ENCODE measurements around the gene PRKN.

PRKN gene

DNA sequence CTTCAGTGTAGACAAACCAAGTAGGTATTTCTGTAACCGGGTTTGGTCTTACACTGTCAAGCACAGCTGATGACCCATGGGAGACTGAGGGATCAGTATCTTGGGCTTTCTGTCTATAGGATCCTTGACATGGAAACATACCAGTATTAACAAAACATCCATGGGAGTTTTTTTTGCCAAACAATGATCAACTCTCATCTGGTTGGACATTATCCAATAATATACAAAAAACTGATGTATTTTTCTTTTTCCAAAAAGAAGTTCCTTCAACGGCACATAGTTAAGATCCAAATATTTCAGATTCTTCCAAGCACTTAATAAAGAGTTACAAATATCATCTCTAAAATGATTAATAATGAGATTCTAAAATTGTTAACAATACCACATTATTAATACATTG lies 459.9 kb downstream of the PRKN start:
- no peak for DNase-seq (ENCODE audit: low read depth, low spot score)
- no peak overlapping the region for H3K27ac ChIP-seq

DNA sequence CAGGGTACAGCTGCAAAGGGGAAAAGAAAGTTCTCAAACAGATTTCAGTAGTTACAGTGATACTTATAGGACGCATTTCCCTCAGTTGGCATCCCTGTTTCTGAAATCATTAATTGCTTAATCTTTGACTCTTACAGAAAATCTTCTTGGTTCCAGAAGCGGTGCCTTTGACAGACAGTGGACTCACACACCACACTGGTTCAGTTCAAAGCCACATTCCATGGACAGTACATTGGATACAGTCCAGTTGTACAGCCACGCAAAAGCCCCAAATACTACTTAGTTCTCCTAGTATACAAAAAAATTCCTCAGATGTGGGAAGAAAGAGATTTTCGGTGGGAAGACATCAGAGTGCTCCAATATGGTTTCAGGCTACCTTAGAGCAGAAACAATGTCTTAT lies 460.4 kb downstream of the PRKN start:
- H3K27ac ChIP-seq: no peak overlapping the region
- no peak for DNase-seq (ENCODE audit: low read depth, low spot score)

DNA sequence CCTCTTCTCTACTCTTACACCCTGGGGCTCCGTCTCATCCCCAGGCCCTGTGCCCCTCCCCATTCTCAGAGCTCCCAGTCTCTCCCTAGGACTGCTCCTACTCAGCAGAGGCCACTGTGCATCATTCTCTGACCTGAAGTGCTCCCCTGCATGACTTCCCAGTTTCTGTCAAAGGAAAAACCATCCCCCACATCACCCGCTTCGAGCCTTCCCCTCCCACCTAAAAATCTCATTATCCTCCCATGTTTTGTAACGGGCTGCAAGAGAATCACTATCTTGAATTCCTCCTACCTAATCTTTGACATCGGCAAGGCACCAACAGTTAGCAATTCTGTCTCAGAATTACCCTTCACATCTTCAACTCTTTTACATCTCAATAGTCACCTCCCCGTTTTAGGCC lies 463.0 kb downstream of the PRKN start:
- DNase-seq (ENCODE audit: low read depth, low spot score): no peak
- H3K27ac ChIP-seq: no peak overlapping the region

DNA sequence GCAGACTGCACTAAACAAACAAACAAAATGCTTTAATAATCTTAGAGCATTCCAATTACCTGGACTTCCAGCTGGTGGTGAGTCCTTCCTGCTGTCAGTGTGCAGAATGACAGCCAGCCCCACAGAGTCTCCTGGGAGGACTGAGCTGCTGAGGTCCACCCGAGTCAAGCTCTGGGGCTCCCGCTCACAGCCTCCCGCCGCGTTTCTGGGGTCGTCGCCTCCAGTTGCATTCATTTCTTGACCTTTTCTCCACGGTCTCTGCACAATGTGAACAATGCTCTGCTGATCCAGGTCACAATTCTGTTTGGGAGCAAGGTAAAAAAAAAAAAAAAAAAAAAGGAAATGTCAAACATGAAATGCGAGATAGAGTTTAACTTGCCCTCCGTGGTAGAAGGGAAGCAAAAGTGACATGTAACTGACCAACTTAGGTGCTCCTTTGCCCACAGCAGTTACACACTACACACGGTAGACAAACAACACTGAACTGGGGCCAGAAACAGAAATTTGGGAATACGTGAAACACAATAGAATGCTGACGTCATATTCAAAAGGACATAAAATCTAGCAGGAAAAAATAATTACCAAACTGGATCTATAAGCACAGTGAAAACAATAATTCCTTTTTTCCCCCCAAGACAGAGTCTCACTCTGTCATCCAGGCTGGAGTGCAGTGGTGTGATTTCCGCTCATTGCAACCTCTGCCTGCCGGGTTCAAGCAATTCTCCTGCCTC lies 464.9 kb downstream of the PRKN start:
- DNase-seq (ENCODE audit: low read depth, low spot score): no peak
- H3K27ac ChIP-seq: no peak overlapping the region

DNA sequence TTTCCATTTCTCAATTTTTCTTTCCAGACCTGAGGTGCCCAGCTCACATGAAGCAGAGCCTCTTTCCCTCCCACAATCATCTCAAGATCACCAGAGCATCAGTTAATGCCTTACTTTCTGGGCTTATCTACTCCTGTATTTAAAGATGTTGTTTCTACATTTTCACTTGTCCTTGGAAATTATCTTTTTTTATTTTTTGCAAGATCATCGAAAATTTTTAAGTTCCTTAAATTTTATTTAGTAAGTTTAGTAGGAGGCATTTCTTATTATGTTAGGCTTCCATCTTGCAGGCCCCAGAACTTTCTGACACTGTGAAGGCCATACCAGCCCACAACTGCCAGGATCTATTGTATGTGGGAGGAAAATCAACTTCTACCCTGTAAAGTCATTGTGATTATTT lies 466.0 kb downstream of the PRKN start:
- H3K27ac ChIP-seq: no peak overlapping the region
- DNase-seq (ENCODE audit: low read depth, low spot score): no peak

DNA sequence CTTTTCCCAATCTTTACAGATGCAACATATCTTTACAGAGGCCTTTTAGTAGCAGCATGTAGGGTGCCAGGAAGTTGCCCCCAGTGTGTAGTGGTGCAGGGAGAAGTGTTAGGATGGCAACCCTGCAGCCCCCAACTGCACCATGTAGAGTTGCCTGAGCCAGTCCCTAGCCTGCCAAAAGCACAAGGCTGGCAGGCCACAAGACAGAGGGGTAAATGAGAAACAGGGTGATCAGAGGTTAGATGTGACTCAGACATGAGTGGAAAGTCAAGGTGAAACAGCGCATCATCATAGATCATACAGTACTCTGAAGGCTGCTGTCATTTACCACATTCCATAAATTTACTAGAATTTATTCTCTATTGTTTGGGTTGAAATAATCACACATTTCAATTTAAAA lies 467.5 kb downstream of the PRKN start:
- no peak for DNase-seq (ENCODE audit: low read depth, low spot score)
- H3K27ac ChIP-seq: no peak overlapping the region

DNA sequence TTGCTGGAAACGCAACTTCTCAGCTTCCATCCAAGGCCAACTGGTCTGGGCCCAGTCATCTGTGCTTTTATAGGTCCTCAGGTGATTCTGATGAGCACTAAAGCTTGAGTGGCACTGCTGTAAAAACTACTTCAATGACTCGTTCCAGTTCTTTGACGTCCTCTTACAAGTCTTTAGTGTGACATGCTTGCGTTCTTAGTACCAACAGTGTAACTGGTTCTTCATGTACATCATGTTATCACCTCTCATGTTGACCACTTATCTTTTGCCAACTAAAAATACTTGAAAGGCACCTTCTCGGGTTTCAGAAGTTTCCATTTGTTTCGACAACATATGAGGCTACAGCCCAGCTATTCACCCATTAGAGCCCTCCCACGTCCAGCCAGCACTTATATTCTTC lies 468.9 kb downstream of the PRKN start:
- no peak overlapping the region for H3K27ac ChIP-seq
- no peak for DNase-seq (ENCODE audit: low read depth, low spot score)

DNA sequence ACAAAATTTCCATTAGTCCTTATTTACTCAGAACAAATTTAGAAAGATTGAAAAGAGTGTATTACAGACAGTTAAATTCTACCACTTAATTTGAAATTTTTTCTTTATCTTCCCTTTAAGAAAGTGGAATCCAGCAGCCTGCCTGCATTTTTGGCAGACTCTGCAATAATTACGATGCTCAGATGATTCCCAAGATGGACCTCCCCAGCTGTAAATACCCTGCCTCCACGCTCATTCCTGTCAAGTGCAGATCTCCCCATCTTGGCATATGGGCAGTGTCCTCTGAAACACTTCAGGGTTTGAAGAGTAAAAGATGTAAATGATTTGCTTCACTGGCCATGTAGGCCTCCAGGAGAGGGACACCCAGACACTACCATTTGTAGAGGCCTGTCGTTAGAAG lies 471.2 kb downstream of the PRKN start:
- DNase-seq (ENCODE audit: low read depth, low spot score): no peak
- H3K27ac ChIP-seq: no peak overlapping the region

DNA sequence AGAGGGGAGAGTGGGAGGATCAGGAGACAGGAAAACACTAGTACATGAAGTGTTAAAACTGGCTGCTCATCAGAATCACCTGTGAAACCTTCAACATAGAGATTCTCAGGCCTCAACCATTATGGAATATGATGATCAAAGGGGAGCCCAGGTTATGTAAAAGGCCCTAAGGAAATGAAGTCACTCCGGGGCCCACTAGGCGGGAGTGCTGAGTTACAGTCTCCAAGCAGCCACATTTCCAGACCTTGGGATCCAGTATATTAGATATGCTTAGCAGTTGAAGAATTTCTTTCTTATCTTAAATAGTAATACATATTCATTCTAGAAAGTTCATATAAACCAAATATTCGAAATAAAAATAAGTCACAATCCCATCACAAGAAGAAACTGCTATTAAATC lies 476.3 kb downstream of the PRKN start:
- no peak overlapping the region for H3K27ac ChIP-seq
- DNase-seq (ENCODE audit: low read depth, low spot score): no peak

DNA sequence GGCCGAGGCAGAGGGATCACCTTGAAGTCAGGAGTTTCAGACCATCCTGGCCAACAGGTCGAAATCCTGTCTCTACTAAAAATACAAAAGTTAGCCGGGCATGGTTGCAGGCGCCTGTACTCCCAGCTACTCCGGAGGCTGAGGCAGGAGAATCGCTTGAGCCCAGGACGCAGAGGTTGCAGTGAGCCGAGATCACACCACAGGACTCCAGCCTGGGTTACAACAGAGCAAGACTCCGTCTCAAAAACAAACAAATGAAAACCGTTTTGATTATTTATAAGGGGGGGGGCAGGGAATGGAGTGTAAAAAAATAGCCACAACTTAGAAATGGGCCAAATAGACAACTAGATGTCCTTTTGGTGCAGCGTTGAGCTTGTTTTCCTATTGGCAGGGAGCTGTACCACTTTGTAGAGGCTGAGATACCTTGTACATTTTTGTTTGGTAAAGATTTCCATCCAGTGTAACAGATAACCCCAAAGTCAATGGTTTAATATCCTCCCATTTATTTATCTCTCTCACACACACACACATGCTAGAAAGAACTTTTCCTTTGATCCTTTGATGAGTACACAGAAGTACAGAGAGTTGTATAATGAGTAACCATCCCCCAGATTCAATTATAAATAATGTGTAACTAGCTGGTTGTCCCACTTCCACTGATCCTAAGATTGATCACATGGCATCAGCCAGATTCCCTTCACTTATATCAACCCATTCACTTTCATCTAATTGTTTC lies 477.5 kb downstream of the PRKN start:
- DNase-seq (ENCODE audit: low read depth, low spot score): no peak
- no peak overlapping the region for H3K27ac ChIP-seq

DNA sequence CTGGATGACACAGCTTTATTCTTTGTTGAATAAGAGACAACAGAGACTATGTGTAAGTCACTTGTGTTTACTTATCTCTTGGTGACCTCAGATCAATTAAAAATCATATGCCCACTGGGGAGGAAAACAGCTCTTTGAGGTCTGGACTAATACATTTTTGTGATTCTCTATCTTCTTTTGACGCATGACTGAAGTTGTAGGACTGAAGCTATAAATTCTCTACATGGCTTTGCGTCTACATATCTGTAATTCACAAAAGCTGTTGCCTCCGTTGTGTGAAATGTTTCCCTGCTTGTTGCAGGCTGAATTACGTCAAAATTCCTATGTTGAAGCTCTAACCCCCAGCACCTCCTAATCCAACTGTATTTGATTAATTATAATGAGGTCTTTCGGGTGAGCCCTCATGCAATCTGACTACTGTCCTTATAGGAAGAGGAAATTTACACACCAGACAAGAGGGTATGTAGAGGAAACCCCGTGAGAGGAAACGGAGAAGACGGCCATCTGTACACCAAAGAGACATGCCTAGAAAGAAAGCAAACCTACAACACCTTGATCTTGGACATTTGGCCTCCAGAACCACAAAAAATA lies 481.6 kb downstream of the PRKN start:
- DNase-seq (ENCODE audit: low read depth, low spot score): no peak
- no peak overlapping the region for H3K27ac ChIP-seq

DNA sequence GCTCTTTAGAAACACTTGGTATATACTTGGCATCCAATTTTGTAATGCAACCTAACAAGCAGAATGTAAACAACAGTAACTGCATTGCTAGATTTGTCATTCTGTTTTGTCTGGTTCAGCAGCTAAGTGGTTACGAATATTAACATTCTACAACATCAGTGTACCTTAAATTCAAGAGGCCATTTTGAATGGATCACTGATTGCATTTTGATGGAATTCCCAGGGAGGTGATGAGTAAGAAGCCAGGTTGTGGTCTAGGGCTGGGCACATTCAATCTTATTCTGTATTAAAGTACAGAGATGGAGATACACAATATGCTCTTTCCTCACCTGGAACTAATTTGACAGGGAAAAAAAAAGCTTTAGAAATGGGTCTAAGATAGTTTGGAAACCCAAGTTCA lies 483.5 kb downstream of the PRKN start:
- no peak for DNase-seq (ENCODE audit: low read depth, low spot score)
- no peak overlapping the region for H3K27ac ChIP-seq

DNA sequence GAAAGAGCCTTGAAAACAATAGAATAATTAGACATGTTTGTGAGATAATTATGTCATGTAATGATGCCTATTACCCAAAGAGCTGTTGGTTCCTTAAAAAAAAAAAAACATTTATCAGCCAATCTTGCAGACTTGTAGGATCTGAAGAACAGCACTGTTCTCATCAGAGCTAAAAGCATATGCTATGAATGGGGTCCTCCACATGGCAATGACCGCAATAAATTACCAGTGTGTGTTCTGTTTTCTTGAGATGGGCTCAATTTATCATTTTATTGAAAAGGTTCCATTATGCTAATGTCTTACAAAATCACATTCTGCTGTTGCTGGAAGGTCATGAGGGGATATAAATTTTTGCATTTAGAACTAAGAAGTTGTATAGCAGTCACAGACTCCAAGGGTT lies 484.7 kb downstream of the PRKN start:
- no peak overlapping the region for H3K27ac ChIP-seq
- no peak for DNase-seq (ENCODE audit: low read depth, low spot score)

DNA sequence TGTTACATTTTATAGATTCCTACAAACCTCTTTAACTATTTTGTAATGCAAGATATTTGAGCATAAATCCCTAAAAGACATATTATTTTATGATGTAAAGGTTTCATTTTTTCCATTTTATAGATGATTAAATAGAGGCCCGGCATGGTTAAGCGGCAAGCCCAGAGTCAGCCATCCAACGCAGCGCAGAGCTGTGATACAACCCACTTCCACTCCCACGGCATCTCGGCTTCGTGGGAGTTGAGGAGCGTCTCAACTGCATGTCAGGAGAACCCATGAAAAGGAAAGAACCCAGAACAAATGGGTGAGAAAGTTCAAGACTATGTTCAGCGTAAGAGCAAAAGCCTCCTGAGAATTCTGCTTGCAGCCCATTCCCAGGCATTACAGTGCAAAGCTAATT lies 488.2 kb downstream of the PRKN start:
- DNase-seq (ENCODE audit: low read depth, low spot score): no peak
- no peak overlapping the region for H3K27ac ChIP-seq

DNA sequence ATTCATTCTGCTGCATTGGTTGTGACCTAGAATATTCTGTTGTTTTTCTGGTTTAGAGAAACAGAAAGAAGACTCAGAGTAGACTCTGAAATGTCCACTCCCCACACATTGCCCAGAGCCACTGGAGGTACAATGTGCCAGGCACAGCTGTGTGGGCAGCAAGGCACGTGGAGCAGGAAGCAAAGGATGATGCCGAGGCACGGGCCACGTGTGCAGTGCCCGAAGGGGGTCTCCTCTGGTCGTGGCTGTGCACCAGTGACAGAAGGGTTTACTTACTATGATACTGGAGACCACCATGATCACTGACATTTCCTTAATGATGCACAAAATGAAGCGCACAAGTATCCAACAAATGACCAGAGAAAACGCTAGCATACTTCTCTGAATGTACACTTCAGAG lies 488.9 kb downstream of the PRKN start:
- H3K27ac ChIP-seq: no peak overlapping the region
- no peak for DNase-seq (ENCODE audit: low read depth, low spot score)

DNA sequence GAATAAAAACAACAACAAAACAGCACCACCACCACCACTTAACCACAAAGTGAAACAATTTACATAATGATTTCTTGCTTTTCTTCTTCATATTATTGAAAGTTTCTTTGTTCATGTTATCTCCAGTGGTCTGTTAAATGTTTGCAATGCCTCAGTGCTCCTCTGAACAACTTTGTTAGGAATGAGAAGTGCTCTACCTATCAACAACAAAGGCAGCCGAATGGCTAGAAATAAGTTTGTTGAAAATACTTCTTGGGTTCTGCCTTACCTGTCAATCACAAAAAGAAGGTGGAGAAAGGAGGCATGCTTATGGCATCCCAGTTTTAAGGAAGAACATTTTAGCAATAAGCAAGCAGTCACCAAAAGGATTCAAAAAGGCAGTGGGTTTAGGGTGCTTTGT lies 490.2 kb downstream of the PRKN start:
- DNase-seq (ENCODE audit: low read depth, low spot score): no peak
- no peak overlapping the region for H3K27ac ChIP-seq

DNA sequence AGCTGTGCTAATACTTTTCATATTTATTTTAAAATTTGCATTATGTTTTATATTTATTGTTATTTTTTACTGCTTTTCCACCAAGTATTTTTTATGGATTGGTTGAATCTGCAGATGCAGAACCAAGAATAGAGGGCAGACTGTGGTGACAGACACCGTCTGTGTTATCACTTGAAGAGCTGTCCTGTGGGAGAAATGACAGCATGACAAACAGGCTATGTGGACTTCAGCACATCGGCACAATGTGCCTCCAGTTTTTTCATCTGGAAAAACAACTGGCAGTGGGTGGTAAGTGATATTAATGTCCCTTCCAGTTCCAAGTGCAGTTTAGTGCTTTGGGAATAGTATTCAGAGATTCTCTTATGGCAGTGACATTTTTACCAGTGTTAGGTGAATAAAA lies 492.9 kb downstream of the PRKN start:
- no peak for DNase-seq (ENCODE audit: low read depth, low spot score)
- no peak overlapping the region for H3K27ac ChIP-seq

DNA sequence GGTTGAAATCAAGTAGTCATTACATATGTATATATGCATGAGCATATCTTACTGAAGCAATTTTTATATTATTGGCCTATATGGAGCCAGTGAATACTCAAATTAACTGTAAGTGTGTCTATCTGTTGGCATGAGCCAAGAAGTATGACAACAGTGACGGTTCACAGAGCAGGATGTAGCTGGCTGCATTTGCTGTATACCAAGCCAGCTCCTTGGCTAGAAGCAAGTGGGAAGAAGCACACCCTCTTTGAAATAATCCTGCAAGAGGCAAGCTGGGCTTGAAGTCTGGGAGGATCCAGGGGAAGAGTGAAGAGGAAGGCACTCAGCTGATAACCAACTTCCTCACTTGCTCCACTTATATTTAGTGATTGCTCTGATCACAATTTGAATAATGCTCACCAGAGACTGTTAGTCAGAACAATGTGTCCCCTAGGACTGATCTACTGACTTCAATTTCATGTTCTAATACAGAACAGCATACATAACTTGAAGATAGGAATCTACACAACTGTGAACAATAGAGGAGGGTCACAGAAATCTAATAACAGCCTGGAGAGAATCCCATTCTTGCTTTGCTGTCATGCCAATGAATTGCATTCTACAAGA lies 497.3 kb downstream of the PRKN start:
- no peak for DNase-seq (ENCODE audit: low read depth, low spot score)
- no peak overlapping the region for H3K27ac ChIP-seq

DNA sequence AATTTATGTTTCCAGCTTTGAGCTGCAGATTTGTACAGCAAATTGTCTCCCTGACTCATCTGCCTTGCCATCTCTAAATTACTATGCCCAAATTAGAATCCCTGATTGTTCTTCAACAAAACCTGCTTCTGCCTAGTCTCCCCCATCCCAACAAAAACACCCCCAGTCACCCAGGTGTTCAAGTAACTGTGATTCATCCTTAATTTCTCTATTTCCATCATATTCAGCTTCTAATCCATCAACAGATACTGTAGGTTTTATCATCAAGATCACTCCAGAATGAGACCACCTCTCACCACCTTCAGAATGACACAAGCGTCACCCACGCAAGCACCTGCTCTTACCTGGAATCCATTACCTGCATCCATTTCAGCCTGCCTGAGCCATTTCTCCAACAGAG lies 498.5 kb downstream of the PRKN start:
- H3K27ac ChIP-seq: no peak overlapping the region
- DNase-seq (ENCODE audit: low read depth, low spot score): no peak

DNA sequence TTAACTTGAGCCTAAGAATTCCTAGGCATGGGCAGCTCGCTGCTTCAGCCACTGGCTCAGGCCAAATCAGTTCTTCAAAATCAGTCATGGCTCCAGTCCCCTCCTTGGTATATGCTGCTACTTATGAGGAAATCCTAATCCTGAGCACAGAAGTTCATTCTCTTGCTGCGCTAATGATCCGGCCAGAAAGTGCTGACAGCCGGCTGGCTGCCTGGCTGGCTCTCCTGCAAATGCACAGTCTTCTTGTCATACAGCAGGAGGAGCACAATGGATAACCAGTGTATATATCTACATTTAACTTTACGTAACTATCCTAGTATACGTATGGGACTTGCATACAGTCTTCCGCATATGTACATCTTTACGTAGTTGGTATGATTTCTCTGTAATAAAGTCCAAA lies 500.8 kb downstream of the PRKN start:
- no peak for DNase-seq (ENCODE audit: low read depth, low spot score)
- H3K27ac ChIP-seq: no peak overlapping the region

DNA sequence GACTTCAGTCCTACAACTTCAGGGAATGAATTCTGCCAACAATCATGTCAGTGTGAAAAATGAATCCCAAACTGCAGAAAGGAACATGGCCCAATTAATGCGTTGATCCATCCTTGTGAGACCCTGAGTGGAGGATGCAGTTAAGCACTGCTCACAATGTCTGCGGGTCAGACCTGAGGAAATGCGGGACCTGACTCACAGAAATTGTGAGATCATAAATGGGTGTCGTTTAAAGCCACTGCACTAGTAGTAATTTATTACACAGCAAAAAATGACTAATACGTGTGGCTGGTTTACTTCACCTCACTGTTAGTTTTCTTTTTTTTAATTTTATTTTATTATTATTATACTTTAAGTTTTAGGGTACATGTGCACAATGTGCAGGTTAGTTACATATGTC lies 505.0 kb downstream of the PRKN start:
- no peak for DNase-seq (ENCODE audit: low read depth, low spot score)
- H3K27ac ChIP-seq: no peak overlapping the region
